GF-D8 (cell line): ENCODE data around the gene AKT3.
"Not testable (repeated sequence)": the region's sequence is repeated elsewhere in the genome, so short reads cannot be mapped to it uniquely, and the experiment has no call there.

Experiments used
- DNase-seq: peaks from one replicate; lab custom pipeline; 2025; lab: John Stamatoyannopoulos, UW

Gene AKT3

DNA sequence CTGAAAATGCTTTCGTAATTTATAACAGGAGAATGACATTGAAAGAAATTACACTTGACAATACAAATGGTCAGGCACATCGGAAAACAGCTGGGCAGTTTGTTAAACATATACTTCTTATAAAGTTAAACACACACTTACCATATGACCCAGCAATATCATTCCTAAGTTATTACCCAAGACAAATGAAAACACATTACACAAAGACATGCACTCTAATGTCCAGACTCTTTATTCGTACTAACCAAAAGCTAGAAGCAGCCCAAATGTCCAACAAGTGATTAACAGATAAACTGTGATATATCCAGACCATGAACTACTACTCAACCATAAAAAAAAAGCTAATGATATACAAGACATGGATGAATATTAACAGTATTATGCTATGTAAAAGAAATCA lies 8.5 kb downstream of the AKT3 start:
- no peak for DNase-seq

DNA sequence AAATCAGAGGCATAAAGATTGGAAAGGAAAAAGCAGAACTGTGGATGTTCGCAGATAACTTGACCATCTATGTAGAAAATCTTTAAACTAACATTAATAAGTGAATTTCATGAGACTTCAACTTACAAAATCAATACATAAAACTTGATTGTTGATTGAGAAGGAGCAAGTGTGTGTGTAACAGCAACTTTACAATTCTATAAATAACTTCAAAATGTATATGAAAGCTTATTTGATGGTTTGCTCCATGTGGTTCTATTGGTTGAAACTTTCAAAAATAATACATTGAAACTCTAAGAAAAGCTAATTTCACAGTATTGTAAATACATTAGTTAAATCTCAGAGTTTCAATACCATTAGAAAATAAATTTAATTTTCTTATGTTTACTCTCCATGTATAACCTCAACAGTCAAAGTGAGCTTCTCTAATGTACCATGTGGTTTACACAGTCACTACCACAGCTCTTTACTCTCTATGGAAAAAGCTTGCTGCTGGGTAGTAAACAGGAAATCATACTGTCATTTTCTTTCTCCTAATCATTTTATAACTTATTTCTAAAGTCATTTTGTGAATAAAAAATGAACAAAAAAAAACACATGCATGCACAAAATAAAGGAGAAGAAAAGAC lies 12.0 kb downstream of the AKT3 start:
- DNase-seq = no peak

DNA sequence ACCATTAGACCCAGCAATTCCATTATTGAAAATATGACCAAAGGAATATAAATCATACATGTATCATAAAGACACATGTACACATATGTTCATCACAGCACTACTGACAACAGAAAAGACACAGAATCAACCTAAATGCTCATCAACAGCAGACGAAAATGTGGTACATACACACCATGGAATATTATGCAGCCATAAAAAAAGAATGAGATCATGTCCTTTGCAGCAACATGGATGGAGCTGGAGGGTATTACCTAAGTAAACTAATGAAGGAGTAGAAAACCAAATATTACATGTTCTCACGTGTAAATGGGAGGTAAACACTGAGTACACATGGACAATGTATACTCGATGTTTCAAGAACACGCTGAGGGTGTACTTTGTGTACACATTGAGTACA lies 15.9 kb downstream of the AKT3 start:
- no peak for DNase-seq

DNA sequence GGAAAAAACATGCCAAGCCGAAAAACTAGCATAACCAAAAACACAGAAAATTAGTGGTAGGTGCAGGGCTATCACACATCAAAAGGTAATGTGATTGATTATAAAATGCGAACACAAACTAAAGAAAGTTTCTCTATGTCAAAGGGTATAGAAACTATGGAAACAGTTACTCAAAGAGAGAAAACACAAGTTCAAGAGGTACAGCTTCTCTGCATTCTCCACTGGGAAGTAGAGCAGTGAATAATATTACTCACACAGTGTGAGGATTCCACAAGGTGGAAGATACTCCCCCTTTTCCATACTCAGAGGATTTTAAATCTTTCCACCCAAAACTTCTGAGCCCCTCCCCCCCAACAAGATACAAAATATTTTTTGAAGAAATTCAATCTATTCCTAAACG lies 18.6 kb downstream of the AKT3 start:
- no peak for DNase-seq

DNA sequence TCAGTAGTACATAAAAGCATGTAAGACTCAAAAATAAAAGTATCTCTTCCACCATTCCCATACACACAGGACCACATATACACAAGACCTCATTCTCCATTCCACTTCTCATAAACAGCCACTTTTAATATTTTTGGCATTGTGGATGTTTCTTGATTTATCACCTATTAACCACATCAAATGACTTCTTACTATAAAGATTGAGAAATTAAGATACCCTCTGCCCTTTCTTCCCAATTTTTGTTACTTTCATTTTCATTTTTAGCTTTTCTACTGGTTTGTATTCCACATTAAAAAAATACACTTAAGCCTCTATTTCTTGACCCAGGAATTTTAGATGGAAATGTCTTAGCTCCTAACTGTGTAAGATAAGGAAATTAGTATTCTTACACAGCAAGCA lies 22.8 kb downstream of the AKT3 start:
- no peak for DNase-seq

DNA sequence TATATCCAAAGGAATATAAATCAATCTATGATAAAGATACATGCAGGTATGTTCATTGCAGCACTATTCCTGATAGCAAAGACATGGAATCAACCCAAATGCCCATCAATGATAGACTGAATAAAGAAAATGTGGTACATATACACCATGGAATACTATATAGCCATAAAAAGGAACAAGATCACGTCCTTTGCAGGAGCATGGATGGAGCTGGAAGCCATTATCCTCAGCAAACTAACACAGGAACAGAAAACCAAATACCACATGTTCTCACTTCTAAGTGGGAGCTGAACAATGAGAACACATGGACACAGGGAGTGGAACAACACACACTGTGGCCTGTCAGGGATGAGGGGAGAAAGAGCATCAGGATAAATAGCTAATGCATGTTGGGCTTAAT lies 25.1 kb downstream of the AKT3 start:
- not testable (repeated sequence) for DNase-seq

DNA sequence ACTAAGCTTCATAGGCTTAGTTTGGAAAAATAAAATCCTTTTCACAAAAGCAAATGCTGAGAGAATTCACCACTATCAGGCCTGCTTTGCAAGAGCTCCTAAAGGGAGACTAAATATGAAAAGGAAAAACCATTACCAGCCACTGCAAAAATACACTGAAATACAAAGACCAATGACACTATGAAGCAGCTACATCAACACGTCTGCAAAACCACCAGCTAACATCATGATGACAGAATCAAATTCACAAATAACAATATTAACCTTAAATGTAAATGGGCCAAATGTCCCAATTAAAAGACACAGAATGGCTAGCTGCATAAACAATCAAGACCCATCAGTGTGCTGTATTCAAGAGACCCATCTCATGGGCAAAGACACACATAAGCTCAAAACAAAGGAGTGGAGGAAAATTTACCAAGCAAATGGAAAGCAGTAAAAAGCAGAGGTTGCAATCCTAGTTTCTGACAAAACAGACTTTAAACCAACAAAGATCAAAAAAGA lies 28.8 kb downstream of the AKT3 start:
- no peak for DNase-seq

DNA sequence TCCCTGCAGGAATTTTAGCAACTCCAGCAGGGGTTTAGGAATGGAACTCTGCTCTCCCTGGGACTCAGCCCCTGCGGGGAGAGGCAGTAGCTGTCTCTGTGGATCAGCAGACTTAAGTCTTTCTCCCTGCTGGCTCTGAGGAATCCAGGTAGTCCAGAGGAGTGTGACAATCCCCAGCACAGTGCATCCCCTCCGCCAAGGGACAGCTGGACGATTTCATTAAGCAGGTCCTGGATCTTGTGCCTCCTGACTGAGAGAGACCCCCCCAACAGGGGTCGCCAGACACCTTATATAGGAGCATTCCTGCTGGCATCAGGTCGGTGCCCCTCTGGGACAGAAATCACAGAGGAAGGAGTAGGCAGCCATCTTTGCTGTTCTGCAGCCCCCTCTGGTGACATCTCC lies 30.6 kb downstream of the AKT3 start:
- DNase-seq = no peak

DNA sequence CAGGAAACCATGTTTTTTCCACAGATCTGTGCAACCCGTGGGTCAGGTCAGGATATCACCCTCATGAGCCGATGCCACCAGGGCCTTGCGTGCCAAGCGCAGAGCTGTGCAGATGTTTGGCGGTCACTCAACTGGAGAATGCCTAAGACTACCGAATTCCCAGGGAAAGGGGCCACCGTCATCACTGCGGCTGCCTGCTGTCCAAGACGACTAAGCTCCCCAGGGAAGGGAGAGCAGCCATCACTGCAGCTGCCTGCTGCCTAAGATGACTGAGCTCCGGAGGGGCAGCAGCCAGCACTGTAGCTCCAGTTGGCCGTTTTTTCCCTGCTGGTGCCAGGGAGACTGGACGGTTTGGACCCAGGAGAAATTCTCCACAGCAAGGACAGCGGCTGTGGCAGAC lies 31.1 kb downstream of the AKT3 start:
- DNase-seq = no peak

DNA sequence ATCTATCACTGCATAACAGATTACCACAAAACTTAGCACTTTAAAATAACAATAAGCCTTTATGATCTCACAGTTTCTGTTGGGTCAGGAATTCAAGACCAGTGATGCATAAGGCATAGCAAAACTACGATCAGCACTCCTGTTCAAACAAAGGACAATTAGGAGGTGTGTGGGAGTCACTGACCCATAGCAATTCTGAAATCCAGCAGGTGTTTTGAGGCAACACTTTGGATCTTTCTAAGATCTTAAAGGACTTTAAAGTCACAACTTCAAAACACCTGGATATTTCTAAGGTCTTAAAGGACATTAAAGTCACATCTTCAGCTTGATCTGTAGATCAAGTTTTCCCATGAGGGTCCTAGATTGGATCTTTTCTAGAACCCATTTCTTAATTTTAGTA lies 35.3 kb downstream of the AKT3 start:
- DNase-seq = no peak

DNA sequence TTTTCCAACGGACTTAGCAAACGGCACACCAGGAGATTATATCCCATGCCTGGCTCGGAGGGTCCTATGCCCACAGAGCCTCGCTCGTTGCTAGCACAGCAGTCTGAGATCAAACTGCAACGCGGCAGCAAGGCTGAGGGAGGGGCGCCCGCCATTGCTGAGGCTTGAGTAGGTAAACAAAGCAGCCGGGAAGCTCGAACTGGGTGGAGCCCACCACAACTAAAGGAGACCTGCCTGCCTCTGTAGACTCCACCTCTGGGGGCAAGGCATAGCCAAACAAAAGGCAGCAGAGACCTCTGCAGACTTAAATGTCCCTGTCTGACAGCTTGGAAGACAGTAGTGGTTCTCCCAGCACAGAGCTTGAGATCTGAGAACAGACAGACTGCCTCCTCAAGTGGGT lies 42.7 kb downstream of the AKT3 start:
- DNase-seq = not testable (repeated sequence)

DNA sequence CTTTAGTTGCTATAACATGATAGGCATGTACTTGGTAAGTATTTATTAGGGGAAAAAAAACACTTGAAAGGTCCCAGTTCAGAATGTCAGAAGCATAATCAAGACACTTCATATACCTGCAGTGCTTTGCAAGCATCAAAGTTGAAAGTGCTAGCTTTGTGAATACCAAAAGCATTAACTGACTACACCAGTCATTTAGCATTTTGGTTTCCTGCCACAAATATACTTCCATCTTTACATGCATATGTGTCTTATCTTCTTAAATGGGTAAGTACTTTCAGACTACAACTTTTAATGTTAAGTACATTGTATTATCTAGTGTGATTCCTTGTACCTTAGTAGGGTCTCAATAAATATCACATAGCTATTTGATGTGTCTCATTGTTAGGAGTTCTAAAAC lies 43.7 kb downstream of the AKT3 start:
- no peak for DNase-seq

DNA sequence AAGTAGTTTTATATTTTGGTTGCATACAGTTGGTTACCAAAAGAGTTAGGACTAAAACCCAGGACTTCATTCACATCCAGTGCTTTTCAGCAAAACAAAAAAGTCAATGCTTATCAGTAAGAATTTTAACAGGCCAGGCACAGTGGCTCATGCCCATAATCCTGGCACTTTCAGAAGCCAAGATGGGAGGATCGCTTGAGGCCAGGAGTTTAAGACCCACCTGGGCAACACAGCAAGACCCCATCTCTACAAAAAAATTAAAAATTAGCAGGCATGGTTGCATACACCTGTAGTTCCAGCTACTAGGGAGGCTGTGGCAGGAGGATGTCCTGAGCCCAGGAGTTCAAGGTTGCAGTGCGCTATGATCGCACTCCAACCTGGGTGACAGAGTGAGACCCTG lies 47.3 kb downstream of the AKT3 start:
- DNase-seq = no peak

DNA sequence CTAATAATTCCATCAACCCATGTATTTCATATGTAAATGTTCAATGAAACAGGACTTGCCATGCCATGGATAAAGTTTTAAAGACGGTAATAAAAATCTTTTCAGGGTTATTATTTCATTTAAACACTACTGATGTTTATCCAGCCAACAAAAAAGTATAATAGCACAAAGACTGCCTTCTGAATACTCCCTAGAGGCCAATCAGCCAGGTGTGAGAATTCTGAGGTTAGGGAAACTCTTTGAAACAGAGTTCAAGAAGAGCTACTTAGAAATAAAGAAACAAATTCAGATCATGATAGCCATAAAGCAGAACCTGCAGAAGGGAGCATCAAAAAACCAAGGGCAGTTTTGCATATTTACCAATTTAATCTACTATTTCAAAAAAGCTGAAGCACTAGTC lies 48.7 kb downstream of the AKT3 start:
- no peak for DNase-seq

DNA sequence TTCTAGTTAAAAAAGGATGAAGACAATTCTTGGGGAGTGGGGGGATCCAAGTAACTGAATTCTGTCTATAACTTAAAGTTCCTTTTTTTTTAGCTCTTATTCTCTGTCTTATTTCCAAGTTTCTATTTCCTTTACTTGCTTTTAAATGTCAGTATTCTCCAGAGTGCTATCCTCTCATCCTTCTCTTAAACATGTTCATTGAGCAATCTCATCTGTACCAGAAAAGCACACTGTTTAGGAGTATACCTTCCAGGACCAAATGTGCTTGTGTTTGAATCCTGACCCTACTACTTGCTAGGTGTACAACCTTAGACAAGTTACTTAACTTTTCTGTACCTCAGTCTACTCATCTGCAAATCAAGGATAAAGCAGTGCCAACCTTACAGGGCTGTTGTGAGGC lies 50.1 kb downstream of the AKT3 start:
- DNase-seq = no peak

DNA sequence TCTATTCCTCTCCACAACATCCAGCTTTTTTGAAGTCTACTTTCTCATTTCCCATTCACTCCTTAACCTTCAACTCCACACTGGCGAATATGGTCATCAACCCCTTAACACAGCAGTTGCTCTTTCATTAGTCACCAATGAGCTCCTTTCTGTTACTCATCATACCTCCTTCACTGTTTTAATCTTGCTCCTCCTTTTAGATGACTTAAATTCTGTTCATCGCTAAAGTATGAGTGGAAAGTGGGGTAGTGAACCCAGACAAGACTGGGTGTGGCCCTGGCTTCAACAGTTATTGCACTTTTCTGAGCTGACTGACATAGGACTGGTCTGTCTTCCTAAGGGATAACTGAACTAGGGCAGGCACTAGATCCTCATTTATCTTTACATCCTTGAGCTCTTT lies 51.3 kb downstream of the AKT3 start:
- no peak for DNase-seq

DNA sequence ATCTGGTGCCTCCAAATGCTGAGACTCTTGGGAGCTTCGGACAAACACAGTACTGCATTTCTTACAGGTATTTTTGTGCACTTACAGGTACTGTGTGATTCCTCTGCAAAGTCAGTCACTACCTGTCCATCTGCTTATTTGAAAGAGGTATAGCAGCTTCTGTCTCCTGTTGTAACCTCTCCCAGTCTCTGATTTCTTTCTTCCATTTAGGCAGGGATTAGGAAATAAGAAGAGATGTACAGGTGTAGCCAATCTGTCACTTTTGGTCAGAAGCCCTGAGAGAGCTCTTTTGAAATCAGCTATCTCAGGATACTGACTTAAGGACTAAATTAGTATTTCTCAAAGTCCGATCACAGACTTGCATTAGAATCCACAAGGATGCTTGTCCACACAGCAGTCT lies 54.0 kb downstream of the AKT3 start:
- no peak for DNase-seq

DNA sequence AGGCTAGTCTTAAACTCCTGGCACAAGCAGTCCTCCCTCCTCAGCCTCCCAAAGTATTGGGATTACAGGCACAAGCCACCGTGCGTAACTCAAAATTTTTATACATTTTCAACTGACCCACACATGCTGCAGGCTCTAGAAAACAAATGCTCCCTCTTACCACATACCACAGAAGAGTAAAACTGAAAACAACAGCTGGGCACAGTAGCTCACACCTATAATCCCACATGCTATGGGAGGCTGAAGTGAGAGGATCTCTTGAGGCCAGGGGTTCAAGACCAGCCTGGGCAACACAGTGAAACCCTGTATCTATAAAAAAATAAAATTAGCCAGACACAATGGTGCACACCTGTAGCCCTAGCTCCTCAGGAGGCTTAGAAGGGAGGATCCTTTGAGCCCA lies 56.7 kb downstream of the AKT3 start:
- DNase-seq = no peak

DNA sequence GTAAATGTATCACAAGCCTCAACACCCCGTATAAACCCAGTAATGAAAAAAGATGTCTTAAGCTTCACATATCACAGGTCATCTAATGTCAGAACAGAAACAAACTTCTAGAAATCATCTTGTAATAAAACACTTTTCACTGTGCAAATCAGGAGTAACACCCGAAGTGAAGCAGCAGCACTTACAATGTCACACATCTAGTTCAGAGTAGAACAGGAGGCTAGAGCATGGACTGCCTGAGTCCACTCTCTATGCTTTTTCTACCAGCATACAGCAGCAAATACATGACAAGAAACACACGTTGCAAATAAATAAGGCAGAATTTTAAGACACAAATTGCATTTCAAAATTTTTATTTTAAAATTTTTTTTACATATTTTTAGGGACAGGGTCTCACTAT lies 57.2 kb downstream of the AKT3 start:
- no peak for DNase-seq

DNA sequence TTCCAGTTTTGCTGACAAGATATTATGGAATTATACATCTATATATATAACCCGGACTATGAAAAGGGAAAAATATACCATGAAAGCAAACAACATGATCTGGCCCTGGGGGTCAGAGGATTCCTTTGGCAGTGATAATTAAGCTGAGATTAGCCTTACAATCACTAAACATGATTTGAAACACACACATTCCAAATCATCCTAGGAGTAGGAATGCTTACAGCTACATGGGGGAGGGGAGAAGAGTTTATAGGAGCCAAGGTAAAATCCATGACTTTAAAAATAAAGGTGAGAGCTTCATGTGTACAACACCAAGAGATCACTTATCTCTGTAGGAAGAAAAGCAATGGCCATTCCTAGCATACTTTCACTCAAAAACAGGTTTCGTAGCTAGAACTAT lies 57.6 kb downstream of the AKT3 start:
- no peak for DNase-seq

DNA sequence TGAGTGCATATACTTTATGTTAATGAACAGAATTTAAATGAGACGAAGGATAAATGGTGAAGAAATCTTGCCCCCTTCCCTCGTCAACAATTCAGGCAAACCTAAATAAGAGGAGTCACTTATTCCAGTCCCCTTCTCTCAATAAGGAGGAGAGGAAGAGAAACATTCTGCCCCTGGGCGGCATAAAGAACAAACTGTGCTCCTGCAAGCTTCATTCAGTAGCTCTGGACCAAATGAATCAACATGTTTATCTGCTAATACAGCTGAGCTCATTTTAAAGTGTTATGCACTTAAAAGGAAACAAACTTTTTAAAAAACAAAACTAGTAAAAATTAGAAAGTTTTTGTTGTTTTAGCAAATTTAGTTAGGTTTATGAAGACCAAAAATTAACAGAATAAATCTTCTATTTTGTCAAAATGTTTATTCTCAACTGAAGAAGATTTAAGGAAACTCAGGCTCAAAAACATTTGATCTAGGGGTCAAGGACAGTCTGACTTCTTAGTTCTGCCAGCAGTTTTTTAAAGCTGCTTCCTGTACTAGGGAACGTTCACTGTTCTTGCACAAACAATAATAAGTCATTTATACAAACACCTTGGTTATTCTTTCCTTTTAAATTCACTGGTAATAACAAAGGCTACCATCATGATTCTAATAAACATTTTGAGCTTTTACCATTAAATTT lies 58.3 kb downstream of the AKT3 start:
- DNase-seq = no peak

DNA sequence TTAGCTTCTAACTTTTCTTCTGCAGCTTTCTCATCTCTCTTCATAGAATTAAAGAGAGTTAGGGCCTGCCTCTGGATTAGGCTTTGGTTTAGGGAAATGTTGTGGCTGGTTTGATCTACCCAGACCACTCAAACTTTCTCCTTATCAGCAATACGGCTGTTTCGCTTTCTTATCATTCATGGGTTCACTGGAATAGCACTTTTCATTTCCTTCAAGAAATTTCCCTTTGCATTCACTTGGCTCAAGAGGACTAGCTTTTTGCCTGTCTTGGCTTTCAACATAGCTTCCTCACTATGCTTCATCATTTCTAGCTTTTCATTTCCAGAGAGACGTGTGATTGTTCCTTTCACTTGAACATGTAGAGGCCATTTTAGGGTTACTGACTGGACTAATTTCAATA lies 59.6 kb downstream of the AKT3 start:
- DNase-seq = no peak

DNA sequence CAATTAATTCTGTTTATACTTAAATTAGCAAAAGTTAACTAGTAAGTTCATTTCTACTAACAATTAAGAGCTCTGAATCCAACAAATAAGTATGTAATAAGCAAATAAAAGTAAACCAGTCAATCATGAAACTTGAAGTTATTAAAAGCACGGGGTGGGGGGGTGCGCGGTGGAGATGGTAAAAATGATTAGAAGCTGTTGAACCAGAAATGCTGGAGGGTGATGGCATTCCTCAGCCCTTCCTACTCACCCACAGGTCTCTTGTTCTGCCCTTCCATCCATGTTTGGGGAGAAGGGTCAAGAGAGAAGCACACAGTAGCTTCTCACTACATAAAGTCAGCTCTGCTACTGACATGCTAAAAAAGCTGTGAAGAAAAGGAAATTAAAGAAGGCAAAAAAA lies 63.5 kb downstream of the AKT3 start:
- no peak for DNase-seq

DNA sequence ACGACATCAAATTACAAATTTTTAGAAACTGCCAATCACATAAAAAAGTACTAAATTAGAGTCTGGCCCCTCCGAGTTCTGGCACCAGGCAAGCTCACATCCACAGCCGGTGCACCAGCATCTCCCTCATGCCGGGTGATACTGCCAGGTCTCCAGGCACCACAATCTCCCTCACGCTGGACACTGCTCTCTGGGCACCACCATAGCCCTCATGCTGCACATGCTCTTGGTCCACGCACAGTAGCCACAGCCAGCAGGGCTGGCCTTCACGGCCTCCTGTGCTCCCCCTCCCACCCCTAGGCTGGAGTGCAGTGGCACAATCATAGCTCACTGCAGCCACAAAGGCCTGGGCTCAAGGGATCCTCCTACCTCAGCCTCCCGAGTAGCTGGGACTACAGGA lies 65.5 kb downstream of the AKT3 start:
- no peak for DNase-seq
